Activated naive CD8-positive, alpha-beta T cell (primary cell): ENCODE data around the gene ACADVL.

ENCODE experiments used
- H3K27ac Mint-ChIP-seq: one replicate; pipeline ENCODE4 v1.8.0; 2021; ENCODE audit warnings: mixed read lengths
- H3K27me3 Mint-ChIP-seq: one replicate; pipeline ENCODE4 v1.8.0; 2021; ENCODE audit warnings: mixed read lengths
- H3K36me3 Mint-ChIP-seq: one replicate; pipeline ENCODE4 v1.8.0; 2021; ENCODE audit warnings: mixed read lengths
- H3K4me1 Mint-ChIP-seq: one replicate; pipeline ENCODE4 v1.8.0; 2021; ENCODE audit warnings: low read depth, mixed read lengths
- H3K4me3 Mint-ChIP-seq: one replicate; pipeline ENCODE4 v1.8.0; 2021; ENCODE audit warnings: mild to moderate bottlenecking, mixed read lengths
- H3K9me3 Mint-ChIP-seq: one replicate; pipeline ENCODE4 v1.8.0; 2021; ENCODE audit warnings: low read depth, mixed read lengths

The ACADVL gene

GRCh38 chr17:7219229-7219811 lies 418 bp upstream of the ACADVL start:
- Mint-ChIP-seq H3K9me3 (no peaks in the 10 kb centered on the region), H3K27ac (peak overlapping the region; percentile 95), H3K4me3 (peak overlapping the region; percentile 93), H3K36me3 (peaks cover 3% of the 10 kb centered on the region), H3K27me3 (no peaks in the 10 kb centered on the region), H3K4me1 (peaks cover 63% of the 10 kb centered on the region)

DNA sequence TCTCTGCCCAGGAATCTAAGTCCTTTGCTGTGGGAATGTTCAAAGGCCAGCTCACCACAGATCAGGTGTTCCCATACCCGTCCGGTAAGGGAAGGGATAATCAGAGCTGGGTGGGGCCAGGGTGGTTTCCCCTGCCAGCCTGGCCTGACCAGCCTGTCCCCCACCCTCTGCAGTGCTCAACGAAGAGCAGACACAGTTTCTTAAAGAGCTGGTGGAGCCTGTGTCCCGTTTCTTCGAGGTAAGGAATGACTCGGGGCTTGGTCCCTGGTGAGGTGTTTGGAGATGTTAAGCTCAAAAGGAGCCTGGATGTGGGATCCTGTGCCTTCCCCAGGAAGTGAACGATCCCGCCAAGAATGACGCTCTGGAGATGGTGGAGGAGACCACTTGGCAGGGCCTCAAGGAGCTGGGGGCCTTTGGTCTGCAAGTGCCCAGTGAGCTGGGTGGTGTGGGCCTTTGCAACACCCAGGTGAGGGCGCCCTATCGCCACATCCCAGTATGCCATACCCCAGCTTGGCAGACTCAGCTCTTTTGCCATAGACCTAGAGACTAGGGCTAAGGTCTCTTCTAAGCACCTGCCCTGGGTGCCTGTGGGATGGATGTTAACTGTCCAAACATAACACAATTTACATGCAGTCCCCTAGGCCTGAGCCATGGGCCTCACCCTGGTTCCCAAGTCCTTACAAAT lies 997 bp downstream of the ACADVL start:
- peaks cover 3% of the 10 kb centered on the region for H3K36me3 Mint-ChIP-seq
- H3K9me3 Mint-ChIP-seq = no peaks in the 10 kb centered on the region
- peak overlapping the region; percentile 83 for H3K27ac Mint-ChIP-seq
- H3K27me3 Mint-ChIP-seq = no peaks in the 10 kb centered on the region
- H3K4me1 Mint-ChIP-seq = peaks cover 50% of the 10 kb centered on the region
- H3K4me3 Mint-ChIP-seq = peak overlapping the region; percentile 93

GRCh38 chr17:7221278-7222092 lies 1.7 kb downstream of the ACADVL start:
- H3K9me3 Mint-ChIP-seq = no peaks in the 10 kb centered on the region
- H3K27me3 Mint-ChIP-seq = no peaks in the 10 kb centered on the region
- H3K4me3 Mint-ChIP-seq = peak overlapping the region; percentile 93
- H3K36me3 Mint-ChIP-seq = peaks cover 3% of the 10 kb centered on the region
- H3K4me1 Mint-ChIP-seq = peaks cover 42% of the 10 kb centered on the region
- peak overlapping the region; percentile 83 for H3K27ac Mint-ChIP-seq

DNA sequence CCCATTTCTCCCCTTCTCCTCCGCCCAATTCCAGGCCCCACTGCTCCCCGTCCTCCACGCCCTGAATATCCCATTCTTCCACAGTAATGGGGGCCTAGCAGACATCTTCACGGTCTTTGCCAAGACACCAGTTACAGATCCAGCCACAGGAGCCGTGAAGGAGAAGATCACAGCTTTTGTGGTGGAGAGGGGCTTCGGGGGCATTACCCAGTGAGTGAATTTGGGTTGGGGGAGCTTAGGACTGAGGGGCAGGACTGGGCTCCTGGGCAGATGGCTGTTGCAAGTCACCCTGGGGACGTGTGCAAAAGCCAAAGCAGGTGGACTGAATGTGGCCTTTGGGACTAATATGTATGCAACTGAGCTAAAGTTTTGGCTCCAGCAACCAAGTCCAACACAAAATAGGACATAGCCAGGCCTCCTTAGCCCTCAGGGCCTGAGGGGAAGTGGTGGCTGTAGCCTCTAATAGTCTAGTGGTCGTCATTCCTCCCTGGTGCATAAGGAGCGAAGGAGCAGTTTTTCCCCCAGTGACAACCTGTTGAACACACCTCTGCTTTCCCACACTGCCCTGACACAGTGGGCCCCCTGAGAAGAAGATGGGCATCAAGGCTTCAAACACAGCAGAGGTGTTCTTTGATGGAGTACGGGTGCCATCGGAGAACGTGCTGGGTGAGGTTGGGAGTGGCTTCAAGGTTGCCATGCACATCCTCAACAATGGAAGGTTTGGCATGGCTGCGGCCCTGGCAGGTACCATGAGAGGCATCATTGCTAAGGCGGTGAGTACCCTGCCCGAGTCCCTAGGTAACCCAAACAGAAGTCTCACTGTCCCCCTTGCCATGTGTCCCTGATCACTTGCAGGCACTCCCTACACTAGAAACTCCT lies 2.6 kb downstream of the ACADVL start:
- H3K27me3 Mint-ChIP-seq = no peaks in the 10 kb centered on the region
- H3K36me3 Mint-ChIP-seq = peaks cover 3% of the 10 kb centered on the region
- H3K9me3 Mint-ChIP-seq = no peaks in the 10 kb centered on the region
- no peak overlapping the region for H3K4me3 Mint-ChIP-seq
- H3K4me1 Mint-ChIP-seq = peaks cover 38% of the 10 kb centered on the region
- H3K27ac Mint-ChIP-seq = no peak overlapping the region

- Mint-ChIP-seq H3K4me3 (no peak overlapping the region), H3K27me3 (no peaks in the 10 kb centered on the region), H3K4me1 (peaks cover 35% of the 10 kb centered on the region), H3K36me3 (peaks cover 4% of the 10 kb centered on the region), H3K27ac (no peak overlapping the region), H3K9me3 (no peaks in the 10 kb centered on the region)
Measured at GRCh38 chr17:7222972-7223292, 3.2 kb downstream of the ACADVL start.

DNA sequence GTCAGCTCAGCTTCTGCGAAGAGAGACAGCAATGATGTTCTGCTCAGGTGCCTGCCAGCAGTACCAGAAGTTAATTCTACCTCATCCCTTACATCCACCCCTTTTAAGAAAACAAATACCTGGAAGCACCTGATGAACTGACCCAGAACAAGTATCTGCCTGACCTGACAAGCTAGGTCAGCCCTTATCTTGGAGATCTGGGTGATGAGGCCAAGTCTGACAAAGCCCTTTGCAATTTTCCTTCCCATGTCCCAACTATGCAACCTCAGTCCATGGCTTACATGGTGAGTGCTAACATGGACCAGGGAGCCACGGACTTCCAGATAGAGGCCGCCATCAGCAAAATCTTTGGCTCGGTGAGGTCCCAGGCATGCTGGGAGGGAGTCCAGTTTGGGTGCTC lies 3.6 kb downstream of the ACADVL start:
- Mint-ChIP-seq H3K4me3 (no peak overlapping the region), H3K27ac (no peak overlapping the region), H3K4me1 (peaks cover 34% of the 10 kb centered on the region), H3K27me3 (no peaks in the 10 kb centered on the region), H3K36me3 (peaks cover 7% of the 10 kb centered on the region), H3K9me3 (no peaks in the 10 kb centered on the region)

DNA sequence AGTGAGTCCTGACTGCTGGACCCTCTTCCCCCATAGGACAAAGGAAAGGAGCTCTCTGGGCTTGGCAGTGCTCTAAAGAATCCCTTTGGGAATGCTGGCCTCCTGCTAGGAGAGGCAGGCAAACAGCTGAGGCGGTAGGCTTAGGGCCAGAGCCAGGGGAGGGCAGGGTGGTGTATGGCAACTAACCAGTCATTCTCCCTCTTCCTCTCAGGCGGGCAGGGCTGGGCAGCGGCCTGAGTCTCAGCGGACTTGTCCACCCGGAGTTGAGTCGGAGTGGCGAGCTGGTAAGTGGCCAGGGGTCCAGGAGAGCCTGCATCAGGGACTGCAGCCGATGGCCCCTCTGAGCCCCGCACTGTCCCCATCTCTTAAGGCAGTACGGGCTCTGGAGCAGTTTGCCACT lies 4.4 kb downstream of the ACADVL start:
- no peak overlapping the region for H3K4me3 Mint-ChIP-seq
- H3K27me3 Mint-ChIP-seq = no peaks in the 10 kb centered on the region
- H3K36me3 Mint-ChIP-seq = peaks cover 7% of the 10 kb centered on the region
- H3K4me1 Mint-ChIP-seq = peaks cover 28% of the 10 kb centered on the region
- no peak overlapping the region for H3K27ac Mint-ChIP-seq
- H3K9me3 Mint-ChIP-seq = no peaks in the 10 kb centered on the region

- peaks cover 7% of the 10 kb centered on the region for H3K36me3 Mint-ChIP-seq
Measured at GRCh38 chr17:7224661-7225111, 4.9 kb downstream of the ACADVL start.

DNA sequence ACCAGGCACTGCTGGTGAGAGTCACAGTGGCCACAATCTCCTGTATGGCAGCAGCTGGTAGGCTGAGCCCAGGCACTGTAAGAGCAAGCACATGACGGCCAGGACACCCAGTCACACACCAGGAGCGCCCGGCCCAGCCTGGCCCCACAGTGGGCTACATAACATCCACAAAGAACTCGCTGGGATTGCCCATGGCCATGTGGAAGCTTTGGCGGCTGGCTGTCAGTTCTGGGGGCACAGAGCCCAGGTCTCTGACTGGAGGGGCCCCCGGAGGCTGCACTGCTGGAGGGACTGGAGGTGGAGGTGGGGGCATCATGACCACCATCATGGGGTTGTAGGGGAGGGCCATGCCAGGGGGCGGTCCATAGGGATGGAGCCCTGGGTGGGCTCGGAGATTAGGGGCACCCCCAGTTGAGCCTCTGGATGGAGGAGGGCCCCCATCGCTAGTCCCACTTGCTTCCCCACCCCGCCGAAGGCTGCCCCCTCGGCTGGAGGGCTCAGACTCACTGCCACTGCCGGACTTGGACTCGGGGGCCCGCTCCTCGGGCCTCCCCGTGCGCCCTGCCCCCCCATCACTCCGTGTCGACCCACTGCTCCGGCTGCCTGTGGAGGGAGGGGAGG lies 6.1 kb downstream of the ACADVL start:
- no peak overlapping the region for H3K27ac Mint-ChIP-seq
- H3K36me3 Mint-ChIP-seq = peaks cover 7% of the 10 kb centered on the region

More at GRCh38 chr17:7224661-7225111, 4.9 kb downstream of the ACADVL start:
- no peak overlapping the region for H3K27ac Mint-ChIP-seq
- peaks cover 22% of the 10 kb centered on the region for H3K4me1 Mint-ChIP-seq
- H3K4me3 Mint-ChIP-seq = no peak overlapping the region
- no peaks in the 10 kb centered on the region for H3K9me3 Mint-ChIP-seq
- H3K27me3 Mint-ChIP-seq = no peaks in the 10 kb centered on the region

DNA sequence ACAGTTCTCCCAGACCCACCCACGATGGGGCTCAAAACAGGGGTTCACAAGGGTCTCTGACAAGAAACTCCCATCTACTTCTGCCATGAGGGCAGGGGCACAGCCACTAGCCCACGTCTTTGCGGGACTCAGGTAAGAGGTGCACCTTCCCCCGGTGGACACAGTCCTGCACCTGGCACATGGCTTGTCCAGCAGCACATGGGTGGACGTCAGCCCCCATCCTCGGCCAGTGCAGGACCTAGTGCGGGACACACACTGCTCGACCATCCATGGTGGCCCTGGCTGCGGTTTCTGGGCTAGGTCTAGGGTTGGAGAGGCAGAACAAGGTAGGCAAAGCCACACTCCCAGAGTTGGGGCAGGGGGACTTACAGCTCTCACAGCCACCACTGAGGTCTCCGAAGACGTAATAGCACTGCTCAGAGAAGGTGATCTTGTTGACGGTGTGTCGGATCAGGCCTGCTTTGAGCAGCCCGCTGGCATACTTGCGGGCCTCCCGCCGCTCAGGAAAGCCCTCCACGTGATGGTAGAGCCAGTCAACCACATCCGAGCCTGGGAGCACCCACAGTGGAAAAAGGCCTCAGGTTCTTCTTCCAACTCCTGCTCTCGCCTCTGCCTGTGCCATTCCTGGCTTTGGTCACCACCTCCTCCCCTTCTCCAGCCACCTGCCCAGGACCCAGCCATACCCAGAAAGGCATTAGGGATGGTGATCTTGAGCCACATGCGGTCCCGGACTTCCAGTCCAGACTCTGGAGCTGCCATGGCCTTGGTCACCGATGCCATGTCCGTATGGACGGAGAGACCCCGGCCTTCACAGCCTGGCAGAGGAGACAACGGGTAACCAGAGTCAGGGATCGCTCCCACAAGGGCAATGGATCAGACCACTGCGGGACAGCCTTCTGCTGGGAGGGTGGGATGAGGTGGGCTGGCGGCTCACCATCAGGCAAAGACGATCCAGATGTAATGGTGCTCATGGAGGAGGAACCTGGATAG lies 7.3 kb downstream of the ACADVL start:
- H3K9me3 Mint-ChIP-seq = no peaks in the 10 kb centered on the region
- no peak overlapping the region for H3K27ac Mint-ChIP-seq
- H3K27me3 Mint-ChIP-seq = no peaks in the 10 kb centered on the region
- peaks cover 15% of the 10 kb centered on the region for H3K4me1 Mint-ChIP-seq
- no peak overlapping the region for H3K4me3 Mint-ChIP-seq
- H3K36me3 Mint-ChIP-seq = peaks cover 8% of the 10 kb centered on the region

More for the DNA sequence above, 6.1 kb downstream of the ACADVL start:
- no peaks in the 10 kb centered on the region for H3K9me3 Mint-ChIP-seq
- peaks cover 16% of the 10 kb centered on the region for H3K4me1 Mint-ChIP-seq
- H3K4me3 Mint-ChIP-seq = no peak overlapping the region
- no peaks in the 10 kb centered on the region for H3K27me3 Mint-ChIP-seq

- no peaks in the 10 kb centered on the region for H3K27me3 Mint-ChIP-seq
- H3K36me3 Mint-ChIP-seq = peaks cover 7% of the 10 kb centered on the region
- H3K4me1 Mint-ChIP-seq = peaks cover 24% of the 10 kb centered on the region
- no peak overlapping the region for H3K4me3 Mint-ChIP-seq
- H3K27ac Mint-ChIP-seq = no peak overlapping the region
- H3K9me3 Mint-ChIP-seq = no peaks in the 10 kb centered on the region
Measured at GRCh38 chr17:7228920-7229319, 9.2 kb downstream of the ACADVL start.

DNA sequence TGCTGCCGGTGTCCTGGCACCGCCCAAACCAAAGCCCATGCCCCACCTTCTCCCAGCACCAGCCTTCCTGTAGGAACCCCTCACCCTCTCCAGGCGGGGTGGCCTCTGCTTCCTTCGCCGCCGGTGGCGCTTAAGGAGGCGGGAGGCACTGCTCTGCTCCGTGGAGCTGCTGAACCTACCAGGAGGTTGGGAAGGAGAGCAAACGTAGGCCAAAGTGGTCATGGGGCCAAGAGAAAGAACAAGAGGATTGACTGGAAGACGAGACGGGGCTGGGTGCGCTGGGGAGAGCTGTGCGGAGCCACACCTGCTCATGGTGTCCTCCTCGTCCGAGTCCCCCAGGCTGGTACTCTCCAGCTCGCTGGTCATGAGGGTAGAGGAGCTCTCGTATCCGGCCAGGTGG lies 9.8 kb downstream of the ACADVL start:
- Mint-ChIP-seq H3K27ac (no peak overlapping the region), H3K4me1 (peaks cover 26% of the 10 kb centered on the region), H3K27me3 (no peaks in the 10 kb centered on the region), H3K9me3 (no peaks in the 10 kb centered on the region), H3K4me3 (no peak overlapping the region), H3K36me3 (peaks cover 7% of the 10 kb centered on the region)

DNA sequence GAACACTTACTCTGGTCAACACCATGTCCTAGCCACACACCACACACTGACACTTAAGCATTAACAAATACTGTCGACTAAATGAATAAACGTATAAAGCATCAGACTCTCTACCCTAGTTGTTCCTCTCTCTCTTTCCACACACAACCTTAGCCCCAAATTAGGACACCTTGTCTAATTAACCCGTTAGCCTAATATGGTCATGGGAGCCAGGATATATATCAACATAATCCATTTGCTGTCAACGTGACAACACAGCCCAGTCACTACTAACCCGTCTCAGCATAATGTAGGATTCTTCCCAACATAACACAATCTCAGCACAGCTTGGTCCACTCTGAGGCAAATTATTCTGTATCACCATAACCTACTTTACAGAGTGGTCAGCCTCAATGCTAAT lies 12.4 kb downstream of the ACADVL start:
- Mint-ChIP-seq H3K4me3 (peak overlapping the region; percentile 76), H3K27ac (no peak overlapping the region), H3K9me3 (no peaks in the 10 kb centered on the region), H3K27me3 (no peaks in the 10 kb centered on the region), H3K4me1 (peaks cover 50% of the 10 kb centered on the region), H3K36me3 (peaks cover 9% of the 10 kb centered on the region)
